ENCODE data around the gene GTF2IRD2.
"Not testable (repeated sequence)": the region's sequence is repeated elsewhere in the genome, so short reads cannot be mapped to it uniquely, and the experiment has no call there.

- not testable (repeated sequence) for TF ChIP-seq CTCF (IDR thresholded peaks at IDR 0.05); EZH2 (IDR thresholded peaks at IDR 0.05; ENCODE audit: borderline replicate concordance, insufficient read depth, low read depth, low read length, poor library complexity, severe bottlenecking)
These were observed 77.3 kb downstream of the GTF2IRD2 start, which contains the start of gene NCF1 for GRCh38 chr7:74773760-74774750.

Measured in B cell (primary cell).